Smooth muscle cell (in vitro differentiated cells): Measurements from ENCODE around the gene SMAD2. TPM values are rescaled to one million over a fixed set of nuclear protein-coding genes. Genes with fewer than 3 reads are reported as not detected.

Experiments used
- DNase-seq: peaks from one replicate; lab custom pipeline; 2025; ENCODE audit not compliant: unreplicated experiment; lab: John Stamatoyannopoulos, UW
- H2AFZ ChIP-seq: fragments of 200-600 bp; sonication (generic); 2 replicates; pipeline ENCODE4 v1.6.0; 2016; ENCODE audit warnings: antibody characterized with exemption, low read depth, mild to moderate bottlenecking
- H3F3A ChIP-seq: fragments of 200-600 bp; sonication (generic); 2 replicates; pipeline ENCODE4 v1.6.0; 2017; ENCODE audit warnings: antibody characterized with exemption, low read depth
- H3K27ac ChIP-seq: fragments of 200-600 bp; sonication (generic); 2 replicates; pipeline ENCODE4 v1.5.1; 2016; ENCODE audit warnings: low read depth, mild to moderate bottlenecking
- H3K27me3 ChIP-seq: fragments of 200-600 bp; sonication (generic); 2 replicates; pipeline ENCODE4 v1.6.1; 2016; ENCODE audit warnings: low read depth, mild to moderate bottlenecking
- H3K36me3 ChIP-seq: fragments of 200-600 bp; sonication (generic); 2 replicates; pipeline ENCODE4 v1.5.1; 2016; ENCODE audit warnings: low read depth
- H3K4me1 ChIP-seq: fragments of 200-600 bp; sonication (generic); 2 replicates; pipeline ENCODE4 v1.5.1; 2016; ENCODE audit warnings: low read depth
- H3K4me2 ChIP-seq: fragments of 200-600 bp; sonication (generic); 2 replicates; pipeline ENCODE4 v1.6.0; 2016; ENCODE audit warnings: mild to moderate bottlenecking
- H3K4me3 ChIP-seq: fragments of 200-600 bp; sonication (generic); 2 replicates; pipeline ENCODE4 v1.5.1; 2016; ENCODE audit warnings: mild to moderate bottlenecking
- H3K79me2 ChIP-seq: fragments of 200-600 bp; sonication (generic); 2 replicates; pipeline ENCODE4 v1.6.0; 2016; ENCODE audit warnings: low read depth, mild to moderate bottlenecking
- H3K9ac ChIP-seq: fragments of 200-600 bp; sonication (generic); 2 replicates; pipeline ENCODE4 v1.6.0; 2016; ENCODE audit warnings: low read depth
- H3K9me3 ChIP-seq: fragments of 200-600 bp; sonication (generic); replicated peaks from 2 replicates; pipeline ENCODE4 v1.5.1; 2016; ENCODE audit warnings: low read depth
- H4K20me1 ChIP-seq: fragments of 200-600 bp; sonication (generic); 2 replicates; pipeline ENCODE4 v1.6.0; 2016; ENCODE audit warnings: low read depth
- CTCF ChIP-seq: fragments of 200-600 bp; sonication (generic); IDR thresholded peaks from 2 replicates; pipeline ENCODE4 v1.5.1; 2017; ENCODE audit warnings: borderline replicate concordance, mild to moderate bottlenecking, antibody characterized with exemption; ENCODE audit not compliant: insufficient read depth, poor library complexity, severe bottlenecking
- WGBS: methylation state at CpG from one replicate; pipeline ENCODE4 v1.1.7; 2016; ENCODE audit warnings: low lambda C conversion rate; 5-methylcytosine and 5-hydroxymethylcytosine counted together
- polyA plus RNA-seq: library from polyadenylated mRNA; unstranded; fragments of >200 nt; fragmentation: Nextera tagmentation; extraction: Ambion mirVana; gene quantifications from 2 replicates; pipeline ENCODE4 v1.2.1, GENCODE V29; 2016
- total RNA-seq: library from RNA; depleted of rRNA; stranded (reverse); fragments of >200 nt; gene quantifications from 2 replicates; pipeline ENCODE4 v1.2.3, GENCODE V29; 2014

Gene SMAD2
- total and polyA plus RNA-seq, 2 experiments from 2014 or later = 63.8 to 120 TPM

DNA sequence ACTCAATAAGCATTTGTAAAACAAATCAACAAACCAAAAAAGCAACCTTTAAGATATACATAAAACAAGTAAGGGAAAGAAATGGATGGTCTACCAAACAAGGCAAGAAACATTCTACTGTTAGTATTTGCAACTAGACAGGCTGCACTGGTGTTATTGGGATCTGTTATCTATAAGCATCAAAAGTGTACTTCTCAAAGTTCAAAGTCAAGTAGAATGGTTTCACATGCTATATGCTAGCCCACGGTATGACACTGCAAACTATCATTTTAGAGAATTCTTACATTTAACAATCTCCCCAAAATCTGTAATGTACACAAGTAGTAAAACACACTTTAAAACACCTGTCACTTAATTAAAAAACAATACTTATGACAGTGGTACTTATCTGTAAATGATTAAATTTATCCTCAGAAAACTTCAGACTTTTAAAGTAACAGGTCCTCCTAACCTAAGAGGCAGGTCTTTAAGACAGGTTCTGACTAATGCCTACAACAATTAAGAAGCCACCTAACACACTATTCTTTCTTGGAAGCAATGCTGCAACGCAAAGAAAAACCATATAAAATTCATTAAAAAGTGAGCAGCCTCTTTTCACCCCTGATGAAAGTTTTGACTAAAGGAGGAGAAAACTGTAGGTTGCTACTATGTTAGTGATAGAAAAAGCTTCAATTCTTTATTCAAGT, 34.8 kb downstream of the SMAD2 start:
- H3K27ac ChIP-seq = no peak overlapping the region
- no peaks in the 10 kb centered on the region for H3K27me3 ChIP-seq
- peaks cover 75% of the 10 kb centered on the region for H3K79me2 ChIP-seq
- TF ChIP-seq CTCF = no peak
- H3K4me1 ChIP-seq = peaks cover 33% of the 10 kb centered on the region
- no peak overlapping the region for H3K9ac ChIP-seq
- H3K4me3 ChIP-seq = no peak overlapping the region
- DNase-seq = no peak
- H3K36me3 ChIP-seq = peaks cover 4% of the 10 kb centered on the region
- H3F3A ChIP-seq = no peaks in the 10 kb centered on the region
- 81% methylated on average over 2 of the region's 2 CpGs for WGBS
- peaks cover 99% of the 10 kb centered on the region for H4K20me1 ChIP-seq
- H3K9me3 ChIP-seq = no peaks in the 10 kb centered on the region
- no peak overlapping the region for H3K4me2 ChIP-seq
- H2AFZ ChIP-seq = no peak overlapping the region

- Histone ChIP-seq H3K4me3 (no peak overlapping the region), H3K9ac (no peak overlapping the region), H3K36me3 (peaks cover 4% of the 10 kb centered on the region), H2AFZ (no peak overlapping the region), H3K79me2 (peaks cover 70% of the 10 kb centered on the region), H3F3A (no peaks in the 10 kb centered on the region), H3K27me3 (no peaks in the 10 kb centered on the region), H3K4me1 (peaks cover 17% of the 10 kb centered on the region), H3K9me3 (no peaks in the 10 kb centered on the region), H4K20me1 (peaks cover 99% of the 10 kb centered on the region), H3K4me2 (peak overlapping the region; percentile 0), H3K27ac (peak overlapping the region; percentile 54)
- TF ChIP-seq CTCF = no peak
- 68% methylated on average over 9 of the region's 9 CpGs for WGBS
- no peak for DNase-seq
Measured at GRCh38 chr18:47893939-47894699, 36.3 kb downstream of the SMAD2 start.

- peak overlapping the region; percentile 0 for H3K4me2 ChIP-seq
- H3K4me1 ChIP-seq = peaks cover 9% of the 10 kb centered on the region
- H3K27me3 ChIP-seq = no peaks in the 10 kb centered on the region
- H3F3A ChIP-seq = no peaks in the 10 kb centered on the region
- no peak overlapping the region for H3K9ac ChIP-seq
- peaks cover 62% of the 10 kb centered on the region for H3K79me2 ChIP-seq
- H3K4me3 ChIP-seq = no peak overlapping the region
- no peak for TF ChIP-seq CTCF
- H2AFZ ChIP-seq = no peak overlapping the region
- peak overlapping the region; percentile 54 for H3K27ac ChIP-seq
- H3K36me3 ChIP-seq = peaks cover 4% of the 10 kb centered on the region
- 74% methylated on average over 5 of the region's 5 CpGs for WGBS
- no peaks in the 10 kb centered on the region for H3K9me3 ChIP-seq
- H4K20me1 ChIP-seq = peaks cover 99% of the 10 kb centered on the region
- DNase-seq = no peak
Measured at GRCh38 chr18:47893047-47893446, 37.4 kb downstream of the SMAD2 start.
